ENCODE results near the gene SNX32. TPM values are rescaled to one million over a fixed set of nuclear protein-coding genes. Genes with fewer than 3 reads are reported as not detected.

The SNX32 gene
- total RNA-seq, 1 experiment from 2014 or later = not detected

- Histone ChIP-seq H3K79me2 (ENCODE audit: insufficient read depth, low read length) (no peaks in the 10 kb centered on the region), H3K4me3 (replicated peaks in 1 of 2; ENCODE audit: low read depth in 1 of 2, low read length in 2 of 2) (no peak overlapping the region), H3K27ac (ENCODE audit: low read depth, low read length) (no peak overlapping the region), H3K9me3 (ENCODE audit: control insufficient read depth in 1 of 2, insufficient read depth in 1 of 2, low read depth in 1 of 2, low read length in 2 of 2) (no peaks in the 10 kb centered on the region), H3K4me2 (ENCODE audit: low read length) (no peak overlapping the region), H3K9me2 (ENCODE audit: insufficient read depth) (no peaks in the 10 kb centered on the region), H2AFZ (ENCODE audit: low read depth, low read length, poor library complexity, severe bottlenecking) (no peak overlapping the region), H3K4me1 (ENCODE audit: control insufficient read depth in 1 of 2, insufficient read depth in 2 of 2, low read length in 2 of 2) (peaks cover 0 to 12% of the 10 kb centered on the region in 2 experiments; a peak in 2 of 4 replicates), H3K36me3 (ENCODE audit: control insufficient read depth in 1 of 2, insufficient read depth in 2 of 2, low read length in 2 of 2) (no peaks in the 10 kb centered on the region), H4K20me1 (ENCODE audit: insufficient read depth) (no peaks in the 10 kb centered on the region), H3K9ac (ENCODE audit: low read length) (no peak overlapping the region), H3K27me3 (ENCODE audit: insufficient read depth, low read length) (no peaks in the 10 kb centered on the region)
- ATAC-seq = no peak
- ChIA-PET CTCF (interaction anchor here (2.4 kb wide), 1 partner anchor 34 kb away, joined by 10 read pairs; the partner anchor contains the start of gene AP5B1), RAD21 (ENCODE audit: low non-redundant PET in 1 of 2, low total read pairs in 2 of 2, uncharacterized antibody in 2 of 2, unreplicated experiment in 2 of 2) (no interaction called here), POLR2A (no interaction called here)
- BruUV-seq (replicated peaks) = no TSS peak
- TF ChIP-seq ELF1 (IDR thresholded peaks at IDR 0.05; ENCODE audit: borderline replicate concordance, low read depth) (no peak), ZBTB33 (IDR thresholded peaks at IDR 0.05; ENCODE audit: extremely low read depth, insufficient replicate concordance, low read length) (no peak), EZH2phosphoT487 (IDR thresholded peaks at IDR 0.05; ENCODE audit: borderline replicate concordance) (no peak), POLR2A (IDR thresholded peaks at IDR 0.05; ENCODE audit: borderline replicate concordance, extremely low read depth, insufficient read depth, insufficient read length) (no peak), EZH2 (IDR thresholded peaks at IDR 0.05) (no peak), ATF3 (IDR thresholded peaks at IDR 0.05) (no peak), ZFX (IDR thresholded peaks at IDR 0.05) (no peak), SRF (IDR thresholded peaks at IDR 0.05; ENCODE audit: low read depth) (no peak), CTCF (IDR thresholded peaks at IDR 0.05 in 2 of 3, conservative IDR thresholded peaks at IDR 0.05 in 1 of 3; ENCODE audit: borderline replicate concordance in 1 of 3, insufficient read depth in 1 of 3, low read depth in 2 of 3, low read length in 2 of 3) (no peak), CEBPB (IDR thresholded peaks at IDR 0.05; ENCODE audit: low read depth) (no peak), RAD21 (IDR thresholded peaks at IDR 0.05; ENCODE audit: low read depth) (no peak), SIN3A (IDR thresholded peaks at IDR 0.05; ENCODE audit: low read depth) (no peak), TCF7L2 (IDR thresholded peaks at IDR 0.05; ENCODE audit: borderline replicate concordance, extremely low read depth, insufficient read depth, insufficient read length) (no peak), JUND (IDR thresholded peaks at IDR 0.05) (no peak), YY1 (IDR thresholded peaks at IDR 0.05; ENCODE audit: extremely low read depth, insufficient replicate concordance, low read depth, low read length) (no peak), ZNF274 (IDR thresholded peaks at IDR 0.05; ENCODE audit: low read depth, low read length) (no peak)
- DNase-seq (ENCODE audit: low read depth, low spot score) = no peak
- intact Hi-C loops (cut with micrococcal nuclease) = no loop called here
These were observed 19.4 kb upstream of the SNX32 start for GRCh38 chr11:65814131-65814985.

Measured in HCT116 (cell line).